A673 (cell line): ENCODE measurements around the gene BCKDK.

Source experiments
- CTCF ChIP-seq: fragments of 300-800, 200-600 bp; sonication (generic); conservative IDR thresholded peaks from 2 replicates; pipeline ENCODE4 v1.5.1; 2017; ENCODE audit warnings: low read depth, mild to moderate bottlenecking, antibody characterized with exemption, low read length, moderate library complexity, mixed read lengths
- EZH2 ChIP-seq: fragments of 200-600 bp; sonication (generic); IDR thresholded peaks from 2 replicates; pipeline ENCODE4 v1.6.1; 2017; ENCODE audit warnings: borderline replicate concordance, low read depth, mild to moderate bottlenecking, mixed read lengths, antibody characterized with exemption, low read length; ENCODE audit not compliant: poor library complexity, severe bottlenecking

DNA sequence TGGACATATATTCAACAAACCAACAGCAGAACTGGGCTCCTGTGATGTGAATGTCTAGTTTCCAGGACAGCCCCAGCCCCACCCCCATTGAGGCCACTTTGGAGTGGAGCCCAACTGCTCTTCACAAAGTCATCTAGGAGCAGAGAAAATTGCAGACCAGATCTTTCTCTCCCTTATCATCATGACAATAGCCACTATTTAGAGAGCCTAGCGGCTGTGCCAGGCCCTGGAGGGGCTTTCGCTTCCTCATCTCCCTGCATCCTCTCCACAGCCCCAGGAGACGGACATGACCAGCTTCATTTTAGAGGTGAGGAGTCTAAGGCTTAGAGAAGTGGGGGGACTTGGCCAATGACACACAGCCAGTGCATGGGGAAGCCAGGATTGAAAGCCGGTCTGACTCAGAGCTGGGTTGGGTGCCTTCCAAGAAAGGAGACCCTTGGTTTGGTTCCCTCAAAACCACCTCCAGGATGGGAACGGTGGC, 25.9 kb downstream of the BCKDK start:
- TF ChIP-seq CTCF, result no peak
- TF ChIP-seq EZH2, result no peak
